ENCODE data around the gene POC1A.

- TF ChIP-seq ZNF221 (tag by site-specific recombination; IDR thresholded peaks at IDR 0.05; ENCODE audit: borderline replicate concordance) = no peak
- no peak for TF ChIP-seq CTCF (tag by site-specific recombination; IDR thresholded peaks at IDR 0.05)
- no peak for TF ChIP-seq ZNF140 (tag by site-specific recombination; IDR thresholded peaks at IDR 0.05)
- no peak for TF ChIP-seq PBX3 (CRISPR knock-in tag; IDR thresholded peaks at IDR 0.05)
- TF ChIP-seq ZNF704 (tag by site-specific recombination; IDR thresholded peaks at IDR 0.05) = no peak
Measured at GRCh38 chr3:52079958-52080357, 74.3 kb downstream of the POC1A start.

Measured in HEK293 (cell line).